Inflammatory macrophage treated with lipopolysaccharide for 4 hours (primary cell): Measurements from ENCODE around the gene EML1.

Experiments used
- DNase-seq: peaks from one replicate; pipeline ENCODE4 v3.0.0-alpha.2; 2020

The EML1 gene

GRCh38 chr14:99781853-99782610, 11.2 kb upstream of the EML1 start:
- no peak for DNase-seq

- no peak for DNase-seq
Observed at GRCh38 chr14:99784508-99784907, 8.7 kb upstream of the EML1 start.

- DNase-seq = no peak
Observed at GRCh38 chr14:99785426-99785825, 7.8 kb upstream of the EML1 start.

GRCh38 chr14:99786511-99786989, 6.7 kb upstream of the EML1 start:
- no peak for DNase-seq

GRCh38 chr14:99788713-99789112, 4.5 kb upstream of the EML1 start:
- DNase-seq = no peak

GRCh38 chr14:99789581-99789980, 3.6 kb upstream of the EML1 start:
- DNase-seq = no peak

GRCh38 chr14:99790201-99790977, 2.8 kb upstream of the EML1 start:
- DNase-seq = no peak

GRCh38 chr14:99790978-99791376, 2.2 kb upstream of the EML1 start:
- DNase-seq = no peak

- DNase-seq = no peak
Observed at GRCh38 chr14:99791476-99792209, 1.6 kb upstream of the EML1 start.

- DNase-seq = no peak
Observed at GRCh38 chr14:99792210-99792535, 1.0 kb upstream of the EML1 start.

GRCh38 chr14:99792551-99793212, 531 bp upstream of the EML1 start:
- DNase-seq = no peak

- DNase-seq = no peak
Observed at GRCh38 chr14:99794151-99794780, 1.1 kb downstream of the EML1 start.

- DNase-seq = no peak
Observed at GRCh38 chr14:99795046-99795445, 1.8 kb downstream of the EML1 start.

- DNase-seq = no peak
Observed at GRCh38 chr14:99797231-99797630, 4.0 kb downstream of the EML1 start.

GRCh38 chr14:99800781-99801180, 7.6 kb downstream of the EML1 start:
- no peak for DNase-seq

- DNase-seq = no peak
Observed at GRCh38 chr14:99802301-99803105, 9.3 kb downstream of the EML1 start.

GRCh38 chr14:99803106-99803775, 10.0 kb downstream of the EML1 start:
- DNase-seq = no peak

GRCh38 chr14:99803803-99804202, 10.6 kb downstream of the EML1 start:
- DNase-seq = no peak

- no peak for DNase-seq
Observed at GRCh38 chr14:99805757-99806439, 12.7 kb downstream of the EML1 start.

- DNase-seq = no peak
Observed at GRCh38 chr14:99806836-99807235, 13.6 kb downstream of the EML1 start.
